Measurements from ENCODE around the gene MCRIP1.

DNA sequence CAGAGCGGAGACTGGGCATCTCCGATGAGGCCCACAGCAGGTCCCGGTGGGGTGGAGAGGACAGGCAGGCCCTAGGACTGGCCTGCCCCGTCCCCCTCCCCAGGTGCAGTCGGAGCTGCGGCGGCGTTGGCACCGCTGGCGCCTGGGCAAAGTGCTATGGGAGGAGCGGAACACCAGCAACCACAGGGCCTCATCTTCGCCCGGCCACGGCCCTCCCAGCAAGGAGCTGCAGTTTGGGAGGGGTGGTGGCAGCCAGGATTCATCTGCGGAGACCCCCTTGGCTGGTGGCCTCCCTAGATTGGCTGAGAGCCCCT is 19.8 kb downstream of the MCRIP1 start:
- TF ChIP-seq POLR2A (IDR thresholded peaks at IDR 0.05; ENCODE audit: low read length) (no peak), GATA1 (IDR thresholded peaks at IDR 0.05; ENCODE audit: low read depth, low read length) (no peak)
